Esophagus muscularis mucosa (tissue), 4 donors: Measurements from ENCODE around the gene AHNAK2.

Experiments used
- EP300 ChIP-seq: sonication (generic); formaldehyde crosslinking; IDR thresholded peaks from one replicate; pipeline ENCODE4 v1.6.1; 2017; ENCODE audit warnings: antibody characterized with exemption
- POLR2A ChIP-seq: fragments of 450-650 bp; IDR thresholded peaks from one replicate; pipeline ENCODE4 v1.6.1; 2017; ENCODE audit warnings: antibody characterized with exemption, moderate library complexity, mild to moderate bottlenecking, low read depth
- TF ChIP-seq, protein P1 (sequence below), 3 experiments: fragments of 200-600 bp in 2 of 3; fragments of 450-650 bp in 1 of 3; sonication (generic) in 2 of 3; IDR thresholded peaks; one replicate each; pipeline ENCODE4 v1.5.1; 2017 to 2019; ENCODE audit warnings: antibody characterized with exemption in 3 of 3, mild to moderate bottlenecking in 2 of 3, moderate library complexity in 1 of 3

GRCh38 chr14:105025429-105025828 is 47.3 kb upstream of the AHNAK2 start:
- TF ChIP-seq, protein P1, sequence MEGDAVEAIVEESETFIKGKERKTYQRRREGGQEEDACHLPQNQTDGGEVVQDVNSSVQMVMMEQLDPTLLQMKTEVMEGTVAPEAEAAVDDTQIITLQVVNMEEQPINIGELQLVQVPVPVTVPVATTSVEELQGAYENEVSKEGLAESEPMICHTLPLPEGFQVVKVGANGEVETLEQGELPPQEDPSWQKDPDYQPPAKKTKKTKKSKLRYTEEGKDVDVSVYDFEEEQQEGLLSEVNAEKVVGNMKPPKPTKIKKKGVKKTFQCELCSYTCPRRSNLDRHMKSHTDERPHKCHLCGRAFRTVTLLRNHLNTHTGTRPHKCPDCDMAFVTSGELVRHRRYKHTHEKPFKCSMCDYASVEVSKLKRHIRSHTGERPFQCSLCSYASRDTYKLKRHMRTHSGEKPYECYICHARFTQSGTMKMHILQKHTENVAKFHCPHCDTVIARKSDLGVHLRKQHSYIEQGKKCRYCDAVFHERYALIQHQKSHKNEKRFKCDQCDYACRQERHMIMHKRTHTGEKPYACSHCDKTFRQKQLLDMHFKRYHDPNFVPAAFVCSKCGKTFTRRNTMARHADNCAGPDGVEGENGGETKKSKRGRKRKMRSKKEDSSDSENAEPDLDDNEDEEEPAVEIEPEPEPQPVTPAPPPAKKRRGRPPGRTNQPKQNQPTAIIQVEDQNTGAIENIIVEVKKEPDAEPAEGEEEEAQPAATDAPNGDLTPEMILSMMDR (IDR thresholded peaks at IDR 0.05), result no peak
- TF ChIP-seq POLR2A (no peak), EP300 (no peak)
